GM23338 (cell line): ENCODE results near the gene SMYD3.

ENCODE experiments used
- CREB1 ChIP-seq: fragments of 250-450 bp; sonication (Bioruptor Pico); IDR thresholded peaks from 2 replicates; pipeline ENCODE4 v1.5.0; 2020; ENCODE audit warnings: low read depth, mild to moderate bottlenecking, moderate library complexity
- CTCF ChIP-seq, 2 experiments: fragments of 200-600 bp in 1 of 2; sonication (generic) in 1 of 2; conservative IDR thresholded peaks; 2 replicates each; pipeline versions ENCODE4 v1.5.1 to v1.6.1; 2016 to 2017; ENCODE audit warnings: antibody characterized with exemption in 2 of 2, low read depth in 2 of 2, mild to moderate bottlenecking in 2 of 2, moderate library complexity in 1 of 2
- EZH2 ChIP-seq: fragments of 200-600 bp; sonication (generic); IDR thresholded peaks from one replicate; pipeline ENCODE4 v1.8.0; 2017; ENCODE audit warnings: antibody characterized with exemption, mild to moderate bottlenecking, low read depth; ENCODE audit not compliant: unreplicated experiment
- EZH2phosphoT487 ChIP-seq: fragments of 200-600 bp; sonication (generic); IDR thresholded peaks from one replicate; pipeline ENCODE4 v1.8.1; 2018; ENCODE audit warnings: antibody characterized with exemption; ENCODE audit not compliant: unreplicated experiment
- POLR2AphosphoS5 ChIP-seq: IDR thresholded peaks from 2 replicates; pipeline ENCODE4 v1.6.1; 2016; ENCODE audit warnings: antibody characterized with exemption, low read depth
- ZNF114 ChIP-seq: fragments of 250-450 bp; sonication (Bioruptor Pico); IDR thresholded peaks from 2 replicates; pipeline ENCODE4 v1.5.0; 2020; ENCODE audit warnings: mild to moderate bottlenecking, moderate library complexity
- ZNF331 ChIP-seq: fragments of 250-450 bp; sonication (Bioruptor Pico); IDR thresholded peaks from 2 replicates; pipeline ENCODE4 v1.5.0; 2020; ENCODE audit warnings: low read depth, mild to moderate bottlenecking, moderate library complexity
- TF ChIP-seq, protein P1 (sequence below): IDR thresholded peaks from one replicate; pipeline ENCODE4 v1.6.1; 2018; ENCODE audit warnings: antibody characterized with exemption; ENCODE audit not compliant: unreplicated experiment

DNA sequence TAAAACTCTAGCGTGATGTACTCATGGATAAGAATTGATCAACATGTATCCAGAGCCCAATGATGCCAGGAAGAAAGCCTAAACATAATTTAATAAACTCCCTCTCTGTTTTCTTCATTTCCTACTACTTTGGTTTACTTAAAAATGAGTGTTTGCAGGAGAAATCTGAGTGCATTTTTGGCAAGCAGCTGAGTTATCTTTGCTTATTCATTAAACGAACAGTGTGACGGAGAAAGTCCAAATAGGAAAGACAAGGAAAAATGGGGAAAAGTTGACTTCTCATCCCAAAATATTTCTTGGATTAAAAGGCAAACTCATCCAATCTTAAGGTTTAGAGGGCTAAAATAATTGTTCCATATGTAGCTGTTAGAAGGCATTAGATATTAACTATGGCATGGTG lies 496.7 kb downstream of the SMYD3 start:
- no peak for TF ChIP-seq CTCF (conservative IDR thresholded peaks at IDR 0.05; ENCODE audit: low read depth in 2 of 2)
- no peak for TF ChIP-seq EZH2phosphoT487
- TF ChIP-seq POLR2AphosphoS5, result no peak
- no peak for TF ChIP-seq EZH2
- TF ChIP-seq ZNF114, result no peak
- TF ChIP-seq, protein P1, sequence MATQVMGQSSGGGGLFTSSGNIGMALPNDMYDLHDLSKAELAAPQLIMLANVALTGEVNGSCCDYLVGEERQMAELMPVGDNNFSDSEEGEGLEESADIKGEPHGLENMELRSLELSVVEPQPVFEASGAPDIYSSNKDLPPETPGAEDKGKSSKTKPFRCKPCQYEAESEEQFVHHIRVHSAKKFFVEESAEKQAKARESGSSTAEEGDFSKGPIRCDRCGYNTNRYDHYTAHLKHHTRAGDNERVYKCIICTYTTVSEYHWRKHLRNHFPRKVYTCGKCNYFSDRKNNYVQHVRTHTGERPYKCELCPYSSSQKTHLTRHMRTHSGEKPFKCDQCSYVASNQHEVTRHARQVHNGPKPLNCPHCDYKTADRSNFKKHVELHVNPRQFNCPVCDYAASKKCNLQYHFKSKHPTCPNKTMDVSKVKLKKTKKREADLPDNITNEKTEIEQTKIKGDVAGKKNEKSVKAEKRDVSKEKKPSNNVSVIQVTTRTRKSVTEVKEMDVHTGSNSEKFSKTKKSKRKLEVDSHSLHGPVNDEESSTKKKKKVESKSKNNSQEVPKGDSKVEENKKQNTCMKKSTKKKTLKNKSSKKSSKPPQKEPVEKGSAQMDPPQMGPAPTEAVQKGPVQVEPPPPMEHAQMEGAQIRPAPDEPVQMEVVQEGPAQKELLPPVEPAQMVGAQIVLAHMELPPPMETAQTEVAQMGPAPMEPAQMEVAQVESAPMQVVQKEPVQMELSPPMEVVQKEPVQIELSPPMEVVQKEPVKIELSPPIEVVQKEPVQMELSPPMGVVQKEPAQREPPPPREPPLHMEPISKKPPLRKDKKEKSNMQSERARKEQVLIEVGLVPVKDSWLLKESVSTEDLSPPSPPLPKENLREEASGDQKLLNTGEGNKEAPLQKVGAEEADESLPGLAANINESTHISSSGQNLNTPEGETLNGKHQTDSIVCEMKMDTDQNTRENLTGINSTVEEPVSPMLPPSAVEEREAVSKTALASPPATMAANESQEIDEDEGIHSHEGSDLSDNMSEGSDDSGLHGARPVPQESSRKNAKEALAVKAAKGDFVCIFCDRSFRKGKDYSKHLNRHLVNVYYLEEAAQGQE, result no peak
- TF ChIP-seq ZNF331 (CRISPR knock-in tag), result no peak
- no peak for TF ChIP-seq CREB1 (CRISPR knock-in tag)
